Activated T-cell treated with anti-CD3 and anti-CD28 coated beads, Interleukin-2, amount 50 U/mL, for 48 hours (primary cell): ENCODE measurements around the gene RHOC.
"Not testable (repeated sequence)": the region's sequence is repeated elsewhere in the genome, so short reads cannot be mapped to it uniquely, and the experiment has no call there.

ENCODE experiments used
- DNase-seq, 2 experiments: peaks; one replicate each; pipeline ENCODE4 v3.0.0-alpha.2; 2020

RHOC gene

GRCh38 chr1:112706505-112707220 lies at the start of gene RHOC:
Gene RHOC, minus strand, starts transcription at chr1:112707127. Its CDS starts 3,328 bp downstream, at chr1:112703799.
- DNase-seq = no peak

- no peak for DNase-seq
Observed at GRCh38 chr1:112754116-112754628, 47.2 kb upstream of the RHOC start.

- DNase-seq = no peak
Observed at GRCh38 chr1:112748396-112748795, 41.5 kb upstream of the RHOC start.

GRCh38 chr1:112744009-112744578 lies 37.2 kb upstream of the RHOC start:
- DNase-seq = peak in 1 of 2 experiments; percentile 28

- DNase-seq = no peak
Observed at GRCh38 chr1:112743174-112744008, 36.5 kb upstream of the RHOC start.

GRCh38 chr1:112737573-112737972 lies 30.6 kb upstream of the RHOC start:
- no peak for DNase-seq

GRCh38 chr1:112735752-112736151 lies 28.8 kb upstream of the RHOC start:
- DNase-seq = no peak

GRCh38 chr1:112731451-112731850 lies 24.5 kb upstream of the RHOC start:
- DNase-seq = no peak

- DNase-seq = no peak
Observed at GRCh38 chr1:112729909-112730308, 23.0 kb upstream of the RHOC start.

GRCh38 chr1:112729011-112729410 lies 22.1 kb upstream of the RHOC start:
- DNase-seq = not testable (repeated sequence)

- DNase-seq = not testable (repeated sequence)
Observed at GRCh38 chr1:112728306-112728971, 21.5 kb upstream of the RHOC start.

- DNase-seq = peak in 1 of 2 experiments; percentile 8
Observed at GRCh38 chr1:112727716-112728115, 20.8 kb upstream of the RHOC start.

GRCh38 chr1:112724240-112724639 lies 17.3 kb upstream of the RHOC start:
- DNase-seq = peak in 1 of 2 experiments; percentile 0

GRCh38 chr1:112723511-112723839 lies 16.5 kb upstream of the RHOC start:
- no peak for DNase-seq

GRCh38 chr1:112722601-112723510 lies 15.9 kb upstream of the RHOC start:
- DNase-seq = peak in 1 of 2 experiments; percentile 55

- DNase-seq = no peak
Observed at GRCh38 chr1:112721966-112722524, 15.1 kb upstream of the RHOC start.

GRCh38 chr1:112721294-112721693 lies 14.4 kb upstream of the RHOC start:
- not testable (repeated sequence) for DNase-seq

GRCh38 chr1:112720800-112721199 lies 13.9 kb upstream of the RHOC start:
- no peak for DNase-seq

- no peak for DNase-seq
Observed at GRCh38 chr1:112719706-112720105, 12.8 kb upstream of the RHOC start.

- DNase-seq = peak; percentile 84 to 85
Observed at GRCh38 chr1:112718691-112719418, 11.9 kb upstream of the RHOC start.
